SK-N-SH (cell line): ENCODE measurements around the gene CALML3. TPM values are rescaled to one million over a fixed set of nuclear protein-coding genes. Genes with fewer than 3 reads are reported as not detected.

Experiments used
- CTCF ChIA-PET: fragments of 300-600, 350-600 bp; formaldehyde crosslinking; extraction: SDS; loops from one replicate; lab custom pipeline; 2021; lab: Yijun Ruan, JAX
- POLR2A ChIA-PET: fragments of 350-600 bp; sonication (Branson Sonifier 250); formaldehyde crosslinking; extraction: SDS; loops from one replicate; lab custom pipeline; 2020; ENCODE audit warnings: antibody characterized with exemption, inconsistent platforms; lab: Yijun Ruan, JAX
- DNase-seq: peaks from one replicate; pipeline ENCODE4 v3.0.0; 2012
- H2AFZ ChIP-seq: fragments of 200-600 bp; sonication (generic); 2 replicates; pipeline ENCODE4 v1.8.1; 2016; ENCODE audit warnings: antibody characterized with exemption, mild to moderate bottlenecking, low read depth
- H3F3A ChIP-seq: fragments of 200-600 bp; sonication (generic); replicated peaks from 2 replicates; pipeline ENCODE3; 2016; ENCODE audit warnings: antibody characterized with exemption, mild to moderate bottlenecking; ENCODE audit not compliant: insufficient read depth
- H3K27ac ChIP-seq, 2 experiments: fragments of 200-500 bp in 1 of 2; fragments of 200-600 bp in 1 of 2; sonication (Bioruptor generic) in 1 of 2; sonication (generic), shearing (Covaris generic) in 1 of 2; 2 replicates each; pipeline versions ENCODE4 v1.5.1 to v1.6.1; 2014 to 2016; ENCODE audit warnings: low read depth in 2 of 2, inconsistent platforms in 1 of 2, low read length in 1 of 2, mild to moderate bottlenecking in 1 of 2, mixed read lengths in 1 of 2
- H3K27me3 ChIP-seq: fragments of 200-600 bp; sonication (generic), shearing (Covaris generic); 2 replicates; pipeline ENCODE4 v1.6.1; 2016; ENCODE audit warnings: mixed run types; ENCODE audit not compliant: insufficient read depth
- H3K36me3 ChIP-seq, 2 experiments: fragments of 200-500 bp in 1 of 2; fragments of 200-600 bp in 1 of 2; sonication (Bioruptor generic) in 1 of 2; sonication (generic) in 1 of 2; replicated peaks in 1 of 2; 2 replicates each; pipeline versions ENCODE3 to v1.5.1; 2014 to 2016; ENCODE audit warnings: low read length in 1 of 2, mild to moderate bottlenecking in 1 of 2; ENCODE audit not compliant: insufficient read depth in 2 of 2, control insufficient read depth in 1 of 2
- H3K4me1 ChIP-seq, 2 experiments: fragments of 200-500 bp in 1 of 2; fragments of 200-600 bp in 1 of 2; sonication (Bioruptor generic) in 1 of 2; sonication (generic), shearing (Covaris generic) in 1 of 2; 2 replicates each; pipeline versions ENCODE4 v1.5.1 to v1.6.1; 2014 to 2016; ENCODE audit warnings: low read depth in 1 of 2, low read length in 1 of 2, mixed run types in 1 of 2; ENCODE audit not compliant: insufficient read depth in 2 of 2, control insufficient read depth in 1 of 2
- H3K4me2 ChIP-seq: fragments of 200-600 bp; sonication (generic), shearing (Covaris generic); 2 replicates; pipeline ENCODE4 v1.6.1; 2017; ENCODE audit warnings: mixed run types
- H3K4me3 ChIP-seq, 2 experiments: fragments of 200-500 bp in 1 of 2; fragments of 200-600 bp in 1 of 2; sonication (Bioruptor generic) in 1 of 2; sonication (generic), shearing (Covaris generic) in 1 of 2; 2 replicates each; pipeline versions ENCODE4 v1.5.1 to v1.8.1; 2014 to 2016; ENCODE audit warnings: low read depth in 2 of 2, inconsistent platforms in 1 of 2, low read length in 1 of 2, mild to moderate bottlenecking in 1 of 2, mixed read lengths in 1 of 2, moderate library complexity in 1 of 2
- H3K79me2 ChIP-seq: fragments of 200-600 bp; sonication (generic); 2 replicates; pipeline ENCODE4 v1.8.1; 2017; ENCODE audit warnings: mild to moderate bottlenecking; ENCODE audit not compliant: insufficient read depth
- H3K9ac ChIP-seq: fragments of 200-600 bp; sonication (generic); 2 replicates; pipeline ENCODE4 v1.6.1; 2017; ENCODE audit warnings: mixed run types
- H3K9me2 ChIP-seq: fragments of 200-600 bp; sonication (generic); 2 replicates; pipeline ENCODE4 v1.6.1; 2017; ENCODE audit warnings: mixed run types
- H3K9me3 ChIP-seq: fragments of 200-600 bp; sonication (generic); 2 replicates; pipeline ENCODE4 v1.6.1; 2017; ENCODE audit warnings: mixed run types, mild to moderate bottlenecking, moderate library complexity
- H4K20me1 ChIP-seq: fragments of 200-600 bp; sonication (generic); 2 replicates; pipeline ENCODE4 v1.6.1; 2017; ENCODE audit warnings: mild to moderate bottlenecking, mixed run types; ENCODE audit not compliant: insufficient read depth
- CHD2 ChIP-seq: fragments of 150-350 bp; IDR thresholded peaks from 2 replicates; pipeline ENCODE4 v1.6.1; 2018; ENCODE audit warnings: low read length; ENCODE audit not compliant: partially characterized antibody
- EP300 ChIP-seq, 2 experiments: IDR thresholded peaks; 2 replicates each; pipeline versions ENCODE4 v1.4.0 to v1.6.1; 2012; ENCODE audit warnings: borderline replicate concordance in 1 of 2, low read depth in 1 of 2, low read length in 1 of 2
- FOSL2 ChIP-seq: IDR thresholded peaks from 2 replicates; pipeline ENCODE4 v1.4.0; 2012; ENCODE audit warnings: low read depth, mild to moderate bottlenecking, moderate library complexity, borderline replicate concordance
- FOXJ3 ChIP-seq: sonication (generic); formaldehyde crosslinking; IDR thresholded peaks from 2 replicates; pipeline ENCODE4 v1.5.1; 2020; ENCODE audit warnings: mild to moderate bottlenecking, missing genetic modification reagents
- GABPA ChIP-seq: IDR thresholded peaks from 2 replicates; pipeline ENCODE4 v1.4.0; 2012; ENCODE audit warnings: low read depth, mild to moderate bottlenecking
- MAX ChIP-seq: IDR thresholded peaks from 2 replicates; pipeline ENCODE4 v1.4.0; 2012; ENCODE audit warnings: low read depth
- MXI1 ChIP-seq: IDR thresholded peaks from 2 replicates; pipeline ENCODE4 v1.6.1; 2012; ENCODE audit warnings: mild to moderate bottlenecking, low read depth, low read length, improper control_type of control experiment
- POLR2AphosphoS5 ChIP-seq: IDR thresholded peaks from 2 replicates; pipeline ENCODE4 v1.6.1; 2012; ENCODE audit warnings: low read depth, low read length
- RAD21 ChIP-seq: IDR thresholded peaks from 2 replicates; pipeline ENCODE4 v1.6.1; 2012; ENCODE audit warnings: mild to moderate bottlenecking, low read length
- RCOR1 ChIP-seq: fragments of 150-350 bp; IDR thresholded peaks from 2 replicates; pipeline ENCODE4 v1.6.1; 2017; ENCODE audit warnings: antibody characterized with exemption, low read length
- RFX5 ChIP-seq: IDR thresholded peaks from 2 replicates; pipeline ENCODE4 v1.6.1; 2012; ENCODE audit warnings: mild to moderate bottlenecking, improper control_type of control experiment, low read length
- RXRA ChIP-seq: IDR thresholded peaks from 2 replicates; pipeline ENCODE4 v1.4.0; 2012; ENCODE audit warnings: low read depth, mild to moderate bottlenecking, borderline replicate concordance
- SMC3 ChIP-seq: IDR thresholded peaks from 2 replicates; pipeline ENCODE4 v1.6.1; 2012; ENCODE audit warnings: low read depth, low read length, improper control_type of control experiment
- TAF1 ChIP-seq: IDR thresholded peaks from 2 replicates; pipeline ENCODE4 v1.6.1; 2012; ENCODE audit warnings: low read depth, mild to moderate bottlenecking, low read length, moderate library complexity, borderline replicate concordance
- TCF12 ChIP-seq: IDR thresholded peaks from 2 replicates; pipeline ENCODE4 v1.4.0; 2012
- WGBS: methylation state at CpG from one replicate; pipeline ENCODE4 v1.1.6; 2017; ENCODE audit warnings: low lambda C conversion rate; 5-methylcytosine and 5-hydroxymethylcytosine counted together
- polyA plus RNA-seq, 3 experiments: library from polyadenylated mRNA; depleted of rRNA; stranded (reverse); fragments of >200 nt; gene quantifications; 2 replicates each; pipeline ENCODE4 v1.2.3, GENCODE V29; 2012
- TF ChIP-seq, protein P1 (sequence below): fragments of 200-600 bp; sonication (generic); IDR thresholded peaks from 2 replicates; pipeline ENCODE4 v1.6.1; 2017; ENCODE audit warnings: antibody characterized with exemption, mild to moderate bottlenecking, moderate library complexity
- TF ChIP-seq, protein P2 (sequence below): IDR thresholded peaks from 2 replicates; pipeline ENCODE4 v1.4.0; 2012; ENCODE audit warnings: low read depth, borderline replicate concordance
- TF ChIP-seq, protein P3 (sequence below): fragments of 150-350 bp; IDR thresholded peaks from 2 replicates; pipeline ENCODE4 v1.6.1; 2016; ENCODE audit warnings: mild to moderate bottlenecking, low read depth, low read length

The CALML3 gene
- polyA plus RNA-seq, 1 of the 3 experiments (the other 2 are of a cell fraction) = not detected

DNA sequence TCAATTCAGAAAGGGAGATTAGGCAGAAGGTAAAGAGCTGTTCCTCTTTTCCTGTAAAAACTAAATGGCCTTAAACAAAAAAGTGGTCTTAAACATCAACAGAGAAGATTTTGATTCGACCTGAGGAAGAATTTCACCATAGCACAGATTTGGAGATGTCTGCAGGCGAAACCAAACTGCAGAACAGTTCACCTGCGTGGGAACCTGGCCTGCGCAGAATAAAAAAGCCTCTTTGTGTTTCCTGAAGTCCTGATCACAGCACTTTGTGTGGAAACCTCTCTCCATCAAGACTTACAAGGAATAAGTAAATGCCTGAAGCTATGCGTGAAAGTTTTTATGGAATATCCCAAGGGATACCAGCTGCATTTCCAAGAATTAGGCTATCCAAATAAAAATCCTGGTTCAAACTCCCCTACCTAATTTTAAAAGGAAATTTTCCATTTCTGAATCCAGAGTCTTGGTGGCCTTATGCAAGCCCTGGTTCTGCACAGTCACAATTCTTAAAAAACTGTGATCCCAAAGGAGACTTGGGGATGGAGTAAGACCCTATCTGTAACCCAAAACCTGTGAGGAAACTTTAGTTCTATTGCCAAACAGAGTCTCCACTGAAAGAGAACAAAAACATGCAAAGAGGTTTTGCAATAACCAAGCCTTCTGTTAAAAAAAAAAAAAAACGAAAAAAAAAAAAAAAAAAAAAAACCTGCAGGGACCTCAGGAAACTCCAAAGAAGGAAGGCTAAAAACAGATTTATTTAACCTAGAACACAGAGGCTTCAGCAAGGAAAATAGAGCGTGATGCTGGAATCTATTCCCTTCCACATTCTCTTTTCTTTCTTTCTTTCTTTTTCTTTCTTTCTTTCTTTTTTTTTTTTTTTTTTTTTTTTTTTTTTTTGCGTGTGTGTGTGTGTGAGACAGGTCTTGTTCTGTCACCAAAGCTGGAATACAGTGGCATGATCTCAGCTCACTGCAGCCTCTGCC lies 10.4 kb downstream of the CALML3 start:
- 75% methylated on average over 8 of the region's 8 CpGs for WGBS
- H3K4me1 ChIP-seq = no peaks in the 10 kb centered on the region
- no peak overlapping the region for H3K4me3 ChIP-seq
- no peaks in the 10 kb centered on the region for H3K9me2 ChIP-seq
- no peak overlapping the region for H3K4me2 ChIP-seq
- H3K9ac ChIP-seq = no peak overlapping the region
- no peaks in the 10 kb centered on the region for H3K27me3 ChIP-seq
- POLR2A ChIA-PET = no interaction called here
- H3K79me2 ChIP-seq = no peaks in the 10 kb centered on the region
- H3K36me3 ChIP-seq = no peaks in the 10 kb centered on the region
- no peak for DNase-seq
- H3K27ac ChIP-seq = no peak overlapping the region
- H2AFZ ChIP-seq = no peak overlapping the region
- no peaks in the 10 kb centered on the region for H4K20me1 ChIP-seq
- TF ChIP-seq GABPA = no peak
- no peak for TF ChIP-seq POLR2AphosphoS5
- no peak for TF ChIP-seq TCF12
- no peak for TF ChIP-seq MAX
- no peaks in the 10 kb centered on the region for H3F3A ChIP-seq
- CTCF ChIA-PET = interaction anchor here (1.3 kb wide), 1 partner anchor 88 kb away, joined by 4 read pairs; no protein-coding TSS in a partner anchor
- no peaks in the 10 kb centered on the region for H3K9me3 ChIP-seq

- Histone ChIP-seq H3K9me3 (0 out of 2 replicates have a peak, but pooled peaks cover 4% of the 10 kb centered on the region), H3K9ac (no peak overlapping the region), H3K27me3 (no peaks in the 10 kb centered on the region), H3K4me3 (no peak overlapping the region), H3K36me3 (no peaks in the 10 kb centered on the region), H3K79me2 (no peaks in the 10 kb centered on the region), H3K9me2 (no peaks in the 10 kb centered on the region), H3K27ac (no peak overlapping the region), H3K4me1 (no peaks in the 10 kb centered on the region), H3K4me2 (no peak overlapping the region), H2AFZ (no peak overlapping the region), H4K20me1 (no peaks in the 10 kb centered on the region), H3F3A (no peaks in the 10 kb centered on the region)
- CTCF ChIA-PET = no interaction called here
- POLR2A ChIA-PET = no interaction called here
- WGBS = 89% methylated on average over 7 of the region's 7 CpGs
- TF ChIP-seq SMC3 (no peak), RXRA (no peak), CHD2 (no peak), RCOR1 (no peak), FOXJ3 (CRISPR knock-in tag) (no peak), FOSL2 (no peak), RAD21 (no peak), POLR2AphosphoS5 (no peak), RFX5 (no peak), MXI1 (no peak), TAF1 (no peak), EP300 (IDR thresholded peaks at IDR 0.05; ENCODE audit: borderline replicate concordance in 1 of 2, low read depth in 1 of 2, low read length in 1 of 2) (no peak)
- TF ChIP-seq, protein P1, sequence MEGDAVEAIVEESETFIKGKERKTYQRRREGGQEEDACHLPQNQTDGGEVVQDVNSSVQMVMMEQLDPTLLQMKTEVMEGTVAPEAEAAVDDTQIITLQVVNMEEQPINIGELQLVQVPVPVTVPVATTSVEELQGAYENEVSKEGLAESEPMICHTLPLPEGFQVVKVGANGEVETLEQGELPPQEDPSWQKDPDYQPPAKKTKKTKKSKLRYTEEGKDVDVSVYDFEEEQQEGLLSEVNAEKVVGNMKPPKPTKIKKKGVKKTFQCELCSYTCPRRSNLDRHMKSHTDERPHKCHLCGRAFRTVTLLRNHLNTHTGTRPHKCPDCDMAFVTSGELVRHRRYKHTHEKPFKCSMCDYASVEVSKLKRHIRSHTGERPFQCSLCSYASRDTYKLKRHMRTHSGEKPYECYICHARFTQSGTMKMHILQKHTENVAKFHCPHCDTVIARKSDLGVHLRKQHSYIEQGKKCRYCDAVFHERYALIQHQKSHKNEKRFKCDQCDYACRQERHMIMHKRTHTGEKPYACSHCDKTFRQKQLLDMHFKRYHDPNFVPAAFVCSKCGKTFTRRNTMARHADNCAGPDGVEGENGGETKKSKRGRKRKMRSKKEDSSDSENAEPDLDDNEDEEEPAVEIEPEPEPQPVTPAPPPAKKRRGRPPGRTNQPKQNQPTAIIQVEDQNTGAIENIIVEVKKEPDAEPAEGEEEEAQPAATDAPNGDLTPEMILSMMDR = no peak
- TF ChIP-seq, protein P2, sequence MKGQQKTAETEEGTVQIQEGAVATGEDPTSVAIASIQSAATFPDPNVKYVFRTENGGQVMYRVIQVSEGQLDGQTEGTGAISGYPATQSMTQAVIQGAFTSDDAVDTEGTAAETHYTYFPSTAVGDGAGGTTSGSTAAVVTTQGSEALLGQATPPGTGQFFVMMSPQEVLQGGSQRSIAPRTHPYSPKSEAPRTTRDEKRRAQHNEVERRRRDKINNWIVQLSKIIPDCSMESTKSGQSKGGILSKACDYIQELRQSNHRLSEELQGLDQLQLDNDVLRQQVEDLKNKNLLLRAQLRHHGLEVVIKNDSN = no peak
- TF ChIP-seq, protein P3, sequence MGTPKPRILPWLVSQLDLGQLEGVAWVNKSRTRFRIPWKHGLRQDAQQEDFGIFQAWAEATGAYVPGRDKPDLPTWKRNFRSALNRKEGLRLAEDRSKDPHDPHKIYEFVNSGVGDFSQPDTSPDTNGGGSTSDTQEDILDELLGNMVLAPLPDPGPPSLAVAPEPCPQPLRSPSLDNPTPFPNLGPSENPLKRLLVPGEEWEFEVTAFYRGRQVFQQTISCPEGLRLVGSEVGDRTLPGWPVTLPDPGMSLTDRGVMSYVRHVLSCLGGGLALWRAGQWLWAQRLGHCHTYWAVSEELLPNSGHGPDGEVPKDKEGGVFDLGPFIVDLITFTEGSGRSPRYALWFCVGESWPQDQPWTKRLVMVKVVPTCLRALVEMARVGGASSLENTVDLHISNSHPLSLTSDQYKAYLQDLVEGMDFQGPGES = no peak
- DNase-seq = no peak
These were observed 11.8 kb downstream of the CALML3 start for GRCh38 chr10:5536486-5537081.
